ENCODE measurements around the gene CYS1.

GRCh38 chr2:10032746-10033105 is 47.5 kb downstream of the CYS1 start:
- TF ChIP-seq CTCF (IDR thresholded peaks at IDR 0.05) (no peak), POLR2A (IDR thresholded peaks at IDR 0.05) (no peak)
